Retinal pigment epithelial cell (primary cell): ENCODE data around the gene FRMD4A.

Source experiments
- DNase-seq: peaks from one replicate; pipeline ENCODE4 v3.0.0-alpha.2; 2010; ENCODE audit warnings: low read depth
- H3K4me3 ChIP-seq: 2 replicates; pipeline ENCODE4 v1.5.1; 2011; ENCODE audit warnings: mild to moderate bottlenecking, low read length, control low read depth, moderate library complexity
- TF ChIP-seq, protein P1 (sequence below): conservative IDR thresholded peaks from 2 replicates; pipeline ENCODE4 v1.5.1; 2011; ENCODE audit warnings: low read depth, low read length, control low read depth, inconsistent platforms

FRMD4A gene

DNA sequence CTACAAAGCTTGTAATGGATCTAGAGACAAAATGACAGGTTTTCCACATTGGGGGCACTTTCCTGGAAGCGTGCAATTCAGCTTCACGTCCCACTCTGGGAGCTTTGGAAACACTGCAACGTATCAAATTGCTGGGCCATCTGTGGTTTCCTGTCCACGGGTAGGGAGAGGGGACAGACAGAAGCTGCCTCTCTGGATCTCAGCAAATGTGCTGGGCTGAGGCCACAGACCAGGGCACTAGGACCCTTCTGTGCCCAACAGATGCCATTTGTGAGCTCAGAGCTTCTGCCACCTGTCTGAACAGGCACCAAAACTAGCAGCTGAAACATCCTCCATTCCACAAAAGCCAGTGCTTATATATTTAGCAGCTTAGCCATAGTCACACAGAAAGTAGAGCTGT is 40.9 kb upstream of the FRMD4A start:
- no peak for DNase-seq
- H3K4me3 ChIP-seq = no peak overlapping the region
- TF ChIP-seq, protein P1, sequence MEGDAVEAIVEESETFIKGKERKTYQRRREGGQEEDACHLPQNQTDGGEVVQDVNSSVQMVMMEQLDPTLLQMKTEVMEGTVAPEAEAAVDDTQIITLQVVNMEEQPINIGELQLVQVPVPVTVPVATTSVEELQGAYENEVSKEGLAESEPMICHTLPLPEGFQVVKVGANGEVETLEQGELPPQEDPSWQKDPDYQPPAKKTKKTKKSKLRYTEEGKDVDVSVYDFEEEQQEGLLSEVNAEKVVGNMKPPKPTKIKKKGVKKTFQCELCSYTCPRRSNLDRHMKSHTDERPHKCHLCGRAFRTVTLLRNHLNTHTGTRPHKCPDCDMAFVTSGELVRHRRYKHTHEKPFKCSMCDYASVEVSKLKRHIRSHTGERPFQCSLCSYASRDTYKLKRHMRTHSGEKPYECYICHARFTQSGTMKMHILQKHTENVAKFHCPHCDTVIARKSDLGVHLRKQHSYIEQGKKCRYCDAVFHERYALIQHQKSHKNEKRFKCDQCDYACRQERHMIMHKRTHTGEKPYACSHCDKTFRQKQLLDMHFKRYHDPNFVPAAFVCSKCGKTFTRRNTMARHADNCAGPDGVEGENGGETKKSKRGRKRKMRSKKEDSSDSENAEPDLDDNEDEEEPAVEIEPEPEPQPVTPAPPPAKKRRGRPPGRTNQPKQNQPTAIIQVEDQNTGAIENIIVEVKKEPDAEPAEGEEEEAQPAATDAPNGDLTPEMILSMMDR = no peak

DNA sequence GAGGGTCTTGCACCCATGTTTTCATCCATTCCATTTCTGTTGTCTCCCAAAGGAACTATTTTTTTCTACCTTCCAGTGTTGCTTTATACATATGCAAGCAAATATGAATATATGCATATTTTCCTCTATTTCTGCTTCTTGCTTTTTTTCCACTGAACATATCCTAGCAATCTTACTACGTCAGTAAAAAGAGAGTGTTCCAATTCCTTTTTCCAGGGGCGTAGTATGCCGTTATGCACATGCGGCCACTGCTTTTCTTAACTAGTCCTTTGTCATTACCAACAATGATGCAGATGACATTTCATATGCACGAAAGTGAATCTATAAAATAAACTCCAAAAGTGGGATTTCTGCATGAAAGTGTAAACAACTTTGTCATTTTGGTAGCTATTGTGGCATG is 40.2 kb upstream of the FRMD4A start:
- TF ChIP-seq, protein P1 = no peak
- H3K4me3 ChIP-seq = no peak overlapping the region
- no peak for DNase-seq

DNA sequence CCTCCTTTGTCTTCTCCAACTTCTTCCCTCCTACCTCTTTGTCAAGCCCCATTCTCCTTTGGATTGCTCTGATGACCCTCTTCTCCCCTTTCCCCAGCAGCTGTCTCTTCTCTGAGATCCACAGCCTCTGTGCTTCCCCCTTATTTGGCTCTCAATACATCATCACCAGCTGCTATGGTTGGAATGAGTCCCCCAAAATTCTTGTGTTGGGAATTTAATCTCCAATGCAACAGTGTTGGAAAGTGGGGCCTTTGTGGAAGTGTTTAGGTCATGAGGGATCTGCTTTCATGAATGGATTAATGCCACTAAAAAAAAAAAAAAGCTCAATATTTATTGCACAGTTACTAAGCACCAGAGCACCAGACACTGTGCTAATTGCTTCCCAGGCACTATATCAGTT is 39.2 kb upstream of the FRMD4A start:
- DNase-seq = no peak
- TF ChIP-seq, protein P1 = no peak
- no peak overlapping the region for H3K4me3 ChIP-seq

GRCh38 chr10:14366760-14367159 is 36.0 kb upstream of the FRMD4A start:
- no peak for DNase-seq
- no peak overlapping the region for H3K4me3 ChIP-seq
- TF ChIP-seq, protein P1 = no peak

- DNase-seq = no peak
- TF ChIP-seq, protein P1 = no peak
- no peak overlapping the region for H3K4me3 ChIP-seq
Observed at GRCh38 chr10:14365266-14365665, 34.5 kb upstream of the FRMD4A start.

- no peak for DNase-seq
- no peak overlapping the region for H3K4me3 ChIP-seq
- TF ChIP-seq, protein P1 = no peak
Observed at GRCh38 chr10:14362104-14362503, 31.4 kb upstream of the FRMD4A start.

DNA sequence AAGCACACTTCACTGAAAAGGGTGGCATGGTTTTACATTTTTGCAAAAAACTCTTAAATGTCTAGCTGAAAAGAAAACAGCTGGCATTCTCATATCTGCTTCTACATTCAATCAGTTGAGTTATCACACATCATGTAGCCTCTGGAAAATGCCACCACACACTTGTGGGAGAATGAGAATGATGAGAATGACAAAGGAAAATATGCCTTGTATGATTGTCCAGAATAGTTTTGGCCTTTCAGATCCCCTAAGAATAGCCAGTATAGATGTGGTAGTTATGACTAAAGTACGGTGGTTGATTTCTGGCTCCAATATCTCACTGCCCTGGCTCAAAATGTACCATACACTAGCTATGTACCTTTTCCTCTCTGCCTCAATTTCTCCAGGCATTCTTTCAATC is 30.2 kb upstream of the FRMD4A start:
- DNase-seq = no peak
- TF ChIP-seq, protein P1 = no peak
- H3K4me3 ChIP-seq = no peak overlapping the region
